Mammary epithelial cell (primary cell): ENCODE results near the gene PCBP3.
"Not testable (repeated sequence)": the region's sequence is repeated elsewhere in the genome, so short reads cannot be mapped to it uniquely, and the experiment has no call there.

Source experiments
- EZH2 ChIP-seq: IDR thresholded peaks from 2 replicates; pipeline ENCODE4 v1.6.1; 2012; ENCODE audit warnings: low read length, inconsistent platforms, borderline replicate concordance
- TF ChIP-seq, protein P1 (sequence below), 2 donors: IDR thresholded peaks in 1 of 2; conservative IDR thresholded peaks in 1 of 2; 2 replicates each; pipeline ENCODE4 v1.5.1; 2011 to 2012; ENCODE audit warnings: inconsistent platforms in 2 of 2, low read length in 2 of 2, mild to moderate bottlenecking in 2 of 2, control low read depth in 1 of 2, low read depth in 1 of 2; ENCODE audit not compliant: insufficient read depth in 1 of 2; ENCODE audit errors: extremely low read depth in 1 of 2

DNA sequence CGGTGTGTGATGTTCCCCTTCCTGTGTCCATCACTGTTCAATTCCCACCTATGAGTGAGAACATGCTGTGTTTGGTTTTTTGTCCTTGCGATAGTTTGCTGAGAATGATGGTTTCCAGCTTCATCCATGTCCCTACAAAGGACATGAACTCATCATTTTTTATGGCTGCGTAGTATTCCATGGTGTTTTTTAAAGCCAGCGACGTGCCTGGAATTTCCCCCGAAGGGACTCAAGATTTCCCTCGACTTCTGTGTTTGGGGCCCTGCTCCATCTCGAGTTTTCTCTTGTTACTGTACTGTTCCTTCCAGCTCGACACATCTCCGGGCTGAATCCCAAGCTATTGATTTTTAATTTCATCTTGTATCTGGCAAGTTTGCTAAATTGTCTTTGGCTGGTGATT lies 309.0 kb downstream of the PCBP3 start:
- TF ChIP-seq, protein P1, sequence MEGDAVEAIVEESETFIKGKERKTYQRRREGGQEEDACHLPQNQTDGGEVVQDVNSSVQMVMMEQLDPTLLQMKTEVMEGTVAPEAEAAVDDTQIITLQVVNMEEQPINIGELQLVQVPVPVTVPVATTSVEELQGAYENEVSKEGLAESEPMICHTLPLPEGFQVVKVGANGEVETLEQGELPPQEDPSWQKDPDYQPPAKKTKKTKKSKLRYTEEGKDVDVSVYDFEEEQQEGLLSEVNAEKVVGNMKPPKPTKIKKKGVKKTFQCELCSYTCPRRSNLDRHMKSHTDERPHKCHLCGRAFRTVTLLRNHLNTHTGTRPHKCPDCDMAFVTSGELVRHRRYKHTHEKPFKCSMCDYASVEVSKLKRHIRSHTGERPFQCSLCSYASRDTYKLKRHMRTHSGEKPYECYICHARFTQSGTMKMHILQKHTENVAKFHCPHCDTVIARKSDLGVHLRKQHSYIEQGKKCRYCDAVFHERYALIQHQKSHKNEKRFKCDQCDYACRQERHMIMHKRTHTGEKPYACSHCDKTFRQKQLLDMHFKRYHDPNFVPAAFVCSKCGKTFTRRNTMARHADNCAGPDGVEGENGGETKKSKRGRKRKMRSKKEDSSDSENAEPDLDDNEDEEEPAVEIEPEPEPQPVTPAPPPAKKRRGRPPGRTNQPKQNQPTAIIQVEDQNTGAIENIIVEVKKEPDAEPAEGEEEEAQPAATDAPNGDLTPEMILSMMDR (conservative IDR thresholded peaks at IDR 0.05 in 1 of 2, IDR thresholded peaks at IDR 0.05 in 1 of 2; ENCODE audit: extremely low read depth in 1 of 2, insufficient read depth in 1 of 2, low read depth in 1 of 2, low read length in 2 of 2): not testable (repeated sequence)
- TF ChIP-seq EZH2: not testable (repeated sequence)
